ENCODE measurements around the gene METAP1D. TPM values are rescaled to one million over a fixed set of nuclear protein-coding genes. Genes with fewer than 3 reads are reported as not detected.
A peak's percentile ranks its signal among the peaks of the same experiment; 100 is the strongest.
"Not testable (repeated sequence)": the region's sequence is repeated elsewhere in the genome, so short reads cannot be mapped to it uniquely, and the experiment has no call there.

METAP1D gene
- total RNA-seq, 1 experiment from 2014 or later, result 10.2 TPM

DNA sequence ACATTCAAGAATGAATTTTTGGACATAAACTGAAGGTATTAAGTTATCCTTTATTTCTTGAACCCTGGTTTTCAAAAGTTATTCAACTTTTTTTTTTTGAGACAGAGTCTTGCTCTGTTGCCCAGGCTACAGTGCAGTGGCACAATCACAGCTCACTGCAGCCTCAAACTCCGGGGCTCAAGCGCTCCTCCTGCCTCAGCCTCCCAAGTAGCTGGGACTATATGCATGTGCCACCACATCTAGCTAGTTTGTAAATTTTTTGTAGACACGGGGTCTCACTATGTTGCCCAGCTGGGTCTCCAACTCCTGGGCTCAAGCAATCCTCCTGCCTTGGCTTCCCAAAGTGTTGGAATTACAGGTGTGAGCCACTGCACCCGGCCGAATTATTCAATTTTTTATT is 2.7 kb upstream of the METAP1D start:
- not testable (repeated sequence) for DNase-seq (ENCODE audit: low spot score)

DNA sequence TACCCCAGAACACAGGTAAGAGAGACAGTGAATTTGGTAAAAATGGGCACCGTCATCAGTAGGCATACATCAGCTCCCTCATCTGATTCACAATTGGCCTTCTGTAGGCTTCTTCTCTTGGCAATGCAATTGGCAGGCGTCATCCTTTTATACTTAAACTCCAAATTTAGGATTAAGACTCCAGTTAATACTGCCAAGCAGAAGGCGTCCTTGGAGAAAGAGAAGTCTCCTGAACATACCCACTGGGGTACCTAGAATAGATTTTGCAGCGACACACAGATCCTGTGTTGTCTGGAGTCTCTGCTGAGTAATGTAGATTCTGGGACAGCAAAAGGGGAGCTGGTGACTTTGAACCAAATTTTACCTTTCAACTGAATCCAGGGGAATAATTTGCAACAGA is 592 bp upstream of the METAP1D start:
- peak; percentile 6 for DNase-seq (ENCODE audit: low spot score)

DNA sequence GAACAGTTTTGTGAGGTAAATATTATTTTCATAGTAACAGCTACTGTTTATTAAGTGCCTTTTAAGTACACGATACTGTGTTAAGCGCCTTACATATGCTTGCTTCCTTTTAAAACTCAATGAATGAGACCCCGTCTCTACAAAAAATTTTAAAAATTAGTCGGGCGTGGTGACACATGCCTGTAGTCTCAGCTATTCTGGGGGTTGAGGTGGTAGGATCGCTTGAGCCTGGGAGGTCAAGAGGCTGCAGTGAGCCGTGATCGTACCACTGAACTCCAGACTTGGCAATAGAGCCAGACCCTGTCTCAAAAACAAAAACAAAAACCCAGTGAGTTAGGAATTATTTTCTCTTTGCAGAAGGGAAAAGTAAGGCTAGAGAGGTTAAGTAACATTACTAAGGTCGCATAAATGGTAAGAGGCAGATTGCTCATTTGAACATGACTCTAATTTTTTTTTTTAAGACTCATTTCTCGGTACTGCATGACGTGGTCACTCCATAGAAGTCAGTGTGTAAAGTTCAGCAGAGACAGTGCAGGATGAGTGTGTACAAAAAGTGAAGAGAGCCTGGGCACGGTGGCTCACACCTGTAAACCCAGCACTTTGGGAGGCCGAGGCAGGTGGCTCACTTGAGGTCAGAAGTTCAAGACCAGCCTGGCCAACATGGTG is 1.1 kb downstream of the METAP1D start:
- no peak for DNase-seq (ENCODE audit: low spot score)

DNA sequence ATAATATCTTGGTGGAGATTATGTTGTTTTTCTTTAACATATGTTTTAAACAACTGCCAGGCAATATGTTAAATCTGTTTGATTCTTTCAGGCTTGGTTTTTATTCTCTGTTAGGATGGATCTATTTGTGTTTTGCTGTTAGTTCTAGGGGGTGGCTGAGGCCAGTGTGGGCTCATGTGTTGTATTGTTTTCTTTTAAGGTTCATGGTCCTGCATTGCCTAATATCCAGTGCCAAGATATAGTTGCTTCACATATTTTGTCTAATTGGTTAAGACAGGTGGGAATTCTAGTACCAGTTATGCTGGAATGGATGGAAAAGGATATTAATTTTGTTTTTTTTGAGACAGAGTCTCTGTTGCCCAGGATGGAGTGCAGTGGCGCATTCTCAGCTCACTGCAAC is 7.6 kb downstream of the METAP1D start:
- no peak for DNase-seq (ENCODE audit: low spot score)

DNA sequence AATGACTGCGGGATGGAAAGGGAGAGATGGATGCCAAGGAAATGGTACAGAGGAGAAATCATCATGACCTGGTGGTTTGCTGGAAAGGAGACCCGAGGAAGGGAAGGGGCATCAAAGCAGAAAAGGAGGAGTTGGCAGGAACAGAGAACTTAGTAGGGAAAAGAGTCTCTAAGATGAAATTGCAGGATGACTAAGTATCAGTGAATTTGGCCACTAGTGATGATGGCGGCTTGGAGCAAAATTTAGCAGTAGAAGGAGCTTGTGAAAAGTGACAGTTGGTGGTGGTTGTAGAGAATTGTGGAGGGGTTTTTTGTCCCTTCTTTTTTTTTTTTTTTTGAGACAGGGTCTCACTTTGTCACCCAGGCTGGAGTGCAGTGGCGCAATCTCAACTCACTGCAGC is 10.1 kb downstream of the METAP1D start:
- peak; percentile 36 for DNase-seq (ENCODE audit: low spot score)

DNA sequence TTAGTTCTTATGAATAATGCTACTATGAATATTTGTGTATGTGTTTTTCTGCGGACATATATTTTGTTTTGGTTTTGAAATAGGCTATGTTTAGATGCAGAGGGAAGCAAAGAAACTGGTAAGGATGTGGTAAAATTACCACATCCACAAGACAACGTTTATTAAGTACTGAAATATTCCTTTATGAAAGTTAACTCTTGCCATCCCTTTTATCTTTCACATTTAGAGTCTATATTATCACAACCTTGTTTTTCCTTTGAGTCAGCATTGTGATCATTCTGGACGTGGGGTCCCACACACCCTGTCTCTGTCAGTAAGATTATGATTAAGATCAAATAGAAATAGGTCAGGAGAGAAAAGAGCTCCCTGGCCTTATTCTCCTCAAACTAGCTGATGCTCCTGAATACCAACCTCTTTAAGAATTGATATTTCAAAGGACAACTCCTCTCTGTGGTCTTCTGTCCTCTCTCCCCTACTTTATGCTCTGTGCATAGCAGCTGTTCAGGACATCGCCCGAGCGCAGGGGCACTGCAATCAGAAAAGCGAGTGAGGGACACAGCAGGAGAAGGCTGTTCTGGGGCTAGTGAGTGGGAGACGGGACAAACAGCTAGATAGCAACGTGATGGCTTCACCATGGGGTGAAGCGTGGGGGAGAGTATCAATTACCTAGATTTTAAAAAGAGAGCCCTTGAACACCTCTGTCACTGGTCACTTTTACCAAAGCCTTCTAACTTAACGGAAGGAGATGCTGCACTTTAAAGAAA is 12.2 kb downstream of the METAP1D start:
- DNase-seq (ENCODE audit: low spot score), result no peak

DNA sequence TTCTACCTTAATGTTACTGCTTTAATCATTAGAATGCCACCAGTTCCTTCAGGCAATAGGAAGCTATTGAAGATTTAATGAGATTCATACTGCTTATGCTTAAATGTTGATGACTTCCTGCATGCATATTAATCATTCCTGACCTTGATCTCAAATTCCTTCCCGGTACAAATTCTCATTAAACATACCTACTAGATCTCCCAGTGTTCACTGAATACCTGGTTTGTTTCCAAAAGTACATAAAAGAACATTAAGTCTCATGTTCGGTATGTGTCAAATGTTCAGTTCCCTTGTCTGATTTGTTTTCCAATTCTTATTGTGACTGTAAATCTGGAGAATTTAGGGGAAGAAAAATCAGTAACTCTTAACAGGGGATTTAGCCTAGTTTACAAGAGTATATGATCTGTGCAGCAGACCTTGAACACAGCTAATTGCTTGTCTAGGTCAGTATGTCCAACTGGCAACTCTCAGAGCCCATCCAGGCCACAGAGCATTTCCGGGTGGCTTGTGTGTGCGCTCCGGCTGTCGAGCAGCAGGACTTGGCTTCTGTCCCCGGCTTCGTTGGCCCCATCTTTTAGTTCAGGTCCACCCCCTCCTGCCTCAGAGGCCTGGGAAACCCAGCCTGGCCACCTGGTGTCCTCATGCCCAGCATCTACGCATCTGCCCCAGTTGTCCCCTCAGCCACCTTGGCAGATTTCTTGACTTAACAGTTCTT is 13.1 kb downstream of the METAP1D start:
- DNase-seq (ENCODE audit: low spot score), result no peak

DNA sequence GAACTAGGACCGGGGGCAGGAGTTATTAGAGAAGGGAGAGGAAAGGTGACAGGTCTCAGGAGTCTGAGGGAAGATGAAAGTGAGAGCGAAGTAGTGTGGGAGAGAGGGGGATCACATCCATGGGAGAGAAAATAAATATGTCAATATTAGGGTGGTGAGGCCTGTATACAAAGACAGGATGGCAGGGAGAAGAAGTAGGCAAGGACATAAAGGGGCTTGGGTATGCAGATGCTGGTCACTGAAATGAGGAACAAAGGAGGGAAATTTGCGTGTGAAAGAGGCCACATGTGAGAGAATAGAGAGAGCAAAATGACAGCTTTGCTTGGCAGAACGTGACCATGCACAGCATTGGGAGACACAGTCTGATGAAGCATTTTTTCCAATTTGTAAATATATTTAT is 13.6 kb downstream of the METAP1D start:
- DNase-seq (ENCODE audit: low spot score), result no peak

DNA sequence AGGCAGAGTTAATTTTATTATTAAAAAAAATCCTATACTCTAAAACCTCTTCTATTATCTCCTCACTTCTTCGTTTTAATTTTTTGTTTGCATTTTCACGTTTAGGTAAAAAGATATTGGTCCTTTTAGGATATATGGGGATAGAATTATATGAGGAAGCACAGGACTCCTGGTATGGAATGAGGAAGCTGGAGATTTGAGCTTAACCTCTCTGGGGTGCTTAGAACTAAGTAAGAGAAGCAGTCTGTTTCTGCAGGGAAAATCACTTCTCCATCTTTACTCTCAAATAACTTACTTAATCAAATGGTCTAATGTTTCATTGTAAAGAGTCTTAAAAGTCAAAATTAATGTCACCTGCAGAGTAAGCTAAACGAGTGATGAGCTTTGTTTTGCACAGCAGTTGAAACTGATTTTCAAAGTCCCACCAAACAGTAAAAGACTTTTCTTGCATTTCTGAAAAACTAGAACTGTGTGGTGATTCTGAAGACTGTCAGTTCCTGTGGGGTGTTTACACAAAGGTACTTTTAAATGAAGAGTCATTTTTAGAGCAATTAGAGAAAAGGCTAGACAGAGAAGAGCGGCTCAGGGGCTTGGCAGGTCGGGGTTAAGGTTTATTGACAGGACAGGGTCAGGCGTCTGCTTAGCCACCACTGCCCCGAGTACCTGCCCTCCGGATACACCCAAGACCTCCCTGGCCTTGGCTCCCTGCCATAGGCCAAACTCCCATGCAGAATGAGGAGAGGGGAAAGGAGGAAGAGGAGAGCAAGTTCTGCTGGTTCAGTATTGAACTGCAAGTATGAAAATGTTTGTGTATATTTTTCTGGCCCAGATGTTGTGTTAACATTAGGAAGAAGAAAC is 21.6 kb downstream of the METAP1D start:
- peak; percentile 20 for DNase-seq (ENCODE audit: low spot score)

DNA sequence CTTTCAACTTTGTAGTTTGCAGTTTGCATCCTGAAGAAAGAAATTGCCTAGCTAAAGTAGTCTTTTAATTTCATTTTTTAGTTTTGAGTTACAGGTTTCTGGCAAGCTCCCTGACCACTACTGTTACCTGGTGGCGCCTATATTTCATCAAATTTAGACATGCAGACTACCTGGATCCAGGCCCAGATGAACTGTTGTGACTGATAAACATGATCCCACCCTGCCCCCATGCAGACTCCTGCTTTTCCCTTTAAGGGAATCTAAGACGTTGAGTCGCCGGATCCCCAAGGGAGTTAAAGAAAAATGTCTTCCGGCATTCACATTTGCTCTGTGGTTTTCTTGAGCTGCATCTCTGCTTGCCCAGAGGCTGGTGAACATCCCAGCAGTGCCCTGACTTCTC is 22.2 kb downstream of the METAP1D start:
- DNase-seq (ENCODE audit: low spot score), result peak; percentile 77

DNA sequence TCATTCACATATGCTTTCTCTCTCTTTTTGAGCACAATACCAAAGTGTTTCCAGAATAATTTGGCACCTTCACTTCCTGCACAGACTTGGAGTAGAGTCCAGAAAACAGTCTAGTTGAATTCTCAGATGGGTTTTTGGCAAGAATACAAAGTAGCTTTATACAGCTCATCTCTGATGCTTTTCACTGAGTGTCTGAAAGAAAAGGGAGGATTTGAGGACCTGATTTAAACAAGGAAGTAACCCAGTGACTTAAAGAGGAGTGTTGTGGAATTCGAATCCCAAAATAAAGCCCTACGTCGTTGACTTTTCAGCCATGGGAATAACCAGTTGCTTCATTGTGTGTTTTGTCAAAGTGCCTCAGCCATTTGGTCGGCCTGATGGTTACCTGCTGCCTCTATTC is 31.8 kb downstream of the METAP1D start:
- no peak for DNase-seq (ENCODE audit: low spot score)

DNA sequence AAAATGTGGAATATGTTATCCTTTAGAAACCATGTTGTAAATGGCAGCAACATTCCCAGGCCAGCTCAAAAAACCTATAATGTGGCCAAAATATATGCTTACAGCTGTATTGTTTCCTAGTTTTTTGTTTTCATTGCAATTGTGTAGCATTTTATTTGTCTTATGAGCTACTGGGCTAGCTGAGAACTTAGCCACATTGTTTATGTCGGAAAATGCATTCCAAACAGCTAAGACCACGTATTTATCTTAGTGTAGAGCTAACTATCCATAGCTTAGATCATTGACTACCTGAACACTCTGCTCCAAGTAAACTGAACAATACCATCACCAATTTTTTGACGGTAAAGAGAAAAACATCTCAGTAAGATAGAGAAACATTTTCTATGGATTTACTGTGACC is 38.4 kb downstream of the METAP1D start:
- DNase-seq (ENCODE audit: low spot score), result no peak

DNA sequence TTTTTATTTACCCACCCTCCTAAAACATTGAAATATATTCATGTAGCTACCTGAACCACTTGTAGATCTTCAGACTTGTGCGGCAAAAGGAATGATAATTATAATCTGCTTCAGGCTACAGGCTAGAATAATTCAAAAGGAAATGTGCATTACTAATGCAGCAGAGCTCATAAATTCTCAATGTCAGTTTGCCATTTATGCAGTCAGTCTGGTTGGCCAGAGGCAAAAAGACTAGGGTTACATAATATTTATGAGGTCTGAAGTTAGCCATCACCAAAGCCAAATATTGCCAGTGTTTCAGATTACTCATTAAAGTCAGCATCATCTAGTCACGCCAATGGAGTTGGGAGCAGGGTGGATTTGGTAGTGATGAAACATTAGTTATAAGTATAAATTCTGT is 38.9 kb downstream of the METAP1D start:
- peak; percentile 79 for DNase-seq (ENCODE audit: low spot score)

DNA sequence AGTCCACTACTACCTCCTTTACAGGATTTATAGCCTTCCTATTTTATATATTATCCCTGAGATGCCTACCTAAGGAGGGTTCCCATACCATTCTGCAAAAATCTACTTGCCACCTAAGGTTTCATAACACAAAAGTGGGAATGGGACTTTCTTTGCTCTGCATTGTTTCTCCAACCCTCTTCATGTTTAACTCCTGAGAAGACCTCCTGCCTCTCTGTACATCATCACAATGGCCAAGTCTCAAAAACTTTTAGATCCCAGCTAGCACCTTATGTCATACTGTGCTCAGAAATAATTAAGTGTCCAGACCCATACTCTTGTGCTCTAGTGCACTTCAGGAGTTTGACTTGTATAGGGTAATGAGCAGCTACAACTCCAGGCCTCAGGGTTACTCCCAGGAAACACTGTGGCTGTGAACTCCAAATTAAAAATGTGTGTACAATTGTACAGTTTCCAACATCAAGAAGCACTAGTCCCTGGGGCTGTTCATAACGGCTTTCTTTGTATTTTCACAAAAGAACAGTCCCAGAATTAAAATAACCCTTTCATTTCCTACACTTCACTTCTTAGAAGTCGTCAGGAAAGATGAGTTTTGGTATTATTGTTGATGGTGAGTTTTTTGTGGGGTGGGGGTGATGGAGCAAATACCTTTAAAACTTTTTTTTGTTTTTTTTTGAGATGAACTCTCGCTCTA is 39.4 kb downstream of the METAP1D start:
- no peak for DNase-seq (ENCODE audit: low spot score)

DNA sequence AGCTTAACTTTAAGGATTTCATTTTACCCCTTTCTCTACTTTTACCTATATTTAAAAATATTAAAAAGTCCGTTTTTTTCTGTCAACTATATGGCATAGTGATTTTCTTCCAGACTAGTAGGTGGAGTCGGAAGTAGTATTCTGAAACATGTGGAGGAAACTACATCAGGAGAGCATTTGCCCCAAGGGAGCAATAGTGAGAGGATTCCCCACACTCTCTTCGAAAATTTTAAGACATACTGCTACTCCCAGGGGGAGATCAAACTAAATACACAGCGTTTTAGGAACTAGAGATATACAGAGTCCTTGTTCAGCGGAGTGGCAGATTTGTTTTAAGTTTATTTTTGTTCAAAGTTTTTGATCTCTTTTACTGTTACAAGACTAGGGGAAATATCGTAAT is 40.6 kb downstream of the METAP1D start:
- no peak for DNase-seq (ENCODE audit: low spot score)

DNA sequence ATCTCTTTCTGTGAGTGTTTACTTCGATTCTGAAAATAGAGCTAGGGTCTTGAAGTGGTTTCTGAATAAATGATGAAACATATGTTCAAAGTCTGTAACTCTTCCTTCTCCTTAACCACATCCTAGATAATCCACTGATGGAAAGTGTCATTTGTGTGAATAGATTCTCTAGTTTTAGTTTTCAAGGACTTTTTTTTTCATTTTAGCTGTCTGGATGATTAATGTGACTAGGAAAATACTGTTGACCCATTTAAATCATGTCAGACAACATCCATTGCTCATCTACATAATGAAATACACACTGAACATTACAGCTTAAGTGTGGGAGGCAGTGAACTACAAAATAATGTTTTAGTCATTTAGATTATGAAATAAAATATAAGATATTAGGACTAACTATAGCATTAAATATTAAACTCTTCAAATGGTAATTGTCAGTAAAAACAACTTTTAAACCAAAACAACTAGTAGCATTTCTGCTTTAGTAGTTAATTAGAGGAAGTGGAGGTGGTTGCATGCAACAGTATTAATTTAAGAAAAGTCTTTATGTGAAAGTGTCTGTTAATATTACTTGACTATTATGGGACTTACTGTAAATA is 46.4 kb downstream of the METAP1D start:
- peak; percentile 3 for DNase-seq (ENCODE audit: low spot score)

DNA sequence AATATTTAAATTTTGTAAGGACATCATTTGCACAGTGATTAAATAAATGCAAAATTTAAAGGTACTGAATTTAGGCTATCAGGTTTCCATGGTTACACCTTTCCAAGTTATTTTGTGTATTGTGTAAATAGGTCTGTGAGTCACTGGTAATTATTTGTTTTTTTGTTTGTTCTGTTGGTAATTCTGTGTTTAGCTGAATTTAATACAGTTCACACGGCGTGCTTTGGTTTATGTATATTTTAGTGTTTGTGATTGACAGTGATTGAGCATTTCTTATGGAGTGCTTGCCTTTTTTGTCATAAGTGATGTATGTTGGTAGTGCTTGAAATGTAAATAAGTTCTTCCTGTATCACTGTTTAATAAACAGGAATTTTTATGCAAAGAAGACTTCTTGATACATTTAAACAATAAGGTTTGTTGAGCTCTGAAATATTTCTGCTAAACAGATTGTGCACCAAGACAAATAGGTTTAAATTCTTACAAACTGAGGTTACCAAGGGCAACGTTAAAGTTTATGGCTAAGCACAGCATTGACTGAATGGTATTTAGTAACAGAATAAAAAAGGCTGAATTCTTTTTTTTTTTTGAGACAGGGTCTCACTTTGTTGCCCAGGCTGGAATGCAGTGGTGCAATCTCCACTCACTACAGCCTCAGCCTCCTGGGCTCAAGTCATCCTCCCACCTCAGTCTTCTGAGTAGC is 47.3 kb downstream of the METAP1D start:
- DNase-seq (ENCODE audit: low spot score), result no peak

DNA sequence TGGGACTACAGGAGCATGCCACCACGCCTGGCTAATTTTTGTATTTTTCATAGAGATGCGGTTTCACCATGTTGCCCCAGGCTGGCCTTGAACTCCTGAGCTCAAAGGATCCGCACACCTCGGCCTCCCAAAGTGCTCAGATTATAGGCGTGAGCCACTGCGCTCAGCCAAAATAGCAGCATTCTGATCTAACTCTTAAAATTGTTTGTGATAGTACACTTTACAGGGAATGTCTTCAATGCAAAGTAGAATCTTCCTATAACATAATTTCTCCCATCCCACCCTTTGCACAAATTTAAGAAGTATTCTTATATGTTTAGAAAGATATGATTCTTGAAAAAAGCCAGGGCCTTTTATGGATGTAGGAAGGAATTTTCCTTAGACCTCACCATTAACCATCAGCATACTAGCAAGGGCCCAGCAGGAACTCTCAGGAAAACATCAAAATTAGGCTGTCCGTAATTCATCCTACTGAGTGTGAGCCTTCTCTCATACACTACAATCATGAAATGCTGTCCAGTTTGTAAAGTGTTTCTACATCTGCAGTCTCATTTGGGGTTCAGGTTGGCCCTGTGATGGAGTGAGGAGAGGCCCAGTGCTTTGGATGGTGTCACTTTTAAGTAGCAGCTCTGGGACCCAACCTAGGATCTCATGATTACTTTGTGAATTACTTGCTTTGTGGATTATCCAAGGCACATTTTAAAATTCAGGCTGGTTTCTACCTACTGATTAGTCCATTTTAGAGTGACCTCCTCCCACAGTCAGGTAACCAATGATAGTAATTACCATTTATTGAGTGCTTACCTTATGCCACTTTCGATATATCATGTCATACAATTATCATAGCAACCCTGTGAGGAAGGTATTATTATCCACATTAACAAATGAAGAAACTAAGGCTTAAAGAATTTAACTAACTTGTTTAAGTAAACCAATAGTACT is 48.1 kb downstream of the METAP1D start:
- DNase-seq (ENCODE audit: low spot score), result no peak

Measured in A172 (cell line).